CD4-positive, alpha-beta T cell treated with Interleukin-12 subunit alpha and Interleukin-12 subunit beta, for 1 hour (primary cell): ENCODE data around the gene FRY.

Experiments used
- DNase-seq: peaks from one replicate; pipeline ENCODE4 v3.0.0-alpha.2; 2020

FRY gene

GRCh38 chr13:32136061-32136460 lies 104.5 kb downstream of the FRY start:
- DNase-seq = no peak

GRCh38 chr13:32136716-32137115 lies 105.1 kb downstream of the FRY start:
- DNase-seq = no peak

- DNase-seq = no peak
Observed at GRCh38 chr13:32139251-32139650, 107.7 kb downstream of the FRY start.

- no peak for DNase-seq
Observed at GRCh38 chr13:32140109-32140508, 108.5 kb downstream of the FRY start.

- DNase-seq = no peak
Observed at GRCh38 chr13:32141462-32141861, 109.9 kb downstream of the FRY start.

- no peak for DNase-seq
Observed at GRCh38 chr13:32142115-32142514, 110.5 kb downstream of the FRY start.

- no peak for DNase-seq
Observed at GRCh38 chr13:32142956-32143375, 111.4 kb downstream of the FRY start.

GRCh38 chr13:32147193-32147592 lies 115.6 kb downstream of the FRY start:
- DNase-seq = no peak

GRCh38 chr13:32147976-32148375 lies 116.4 kb downstream of the FRY start:
- no peak for DNase-seq

GRCh38 chr13:32150239-32150638 lies 118.7 kb downstream of the FRY start:
- DNase-seq = no peak

- DNase-seq = no peak
Observed at GRCh38 chr13:32150794-32151193, 119.2 kb downstream of the FRY start.

- DNase-seq = no peak
Observed at GRCh38 chr13:32151240-32151639, 119.7 kb downstream of the FRY start.

- DNase-seq = no peak
Observed at GRCh38 chr13:32153056-32153455, 121.5 kb downstream of the FRY start.

GRCh38 chr13:32159137-32159869 lies 127.7 kb downstream of the FRY start:
- no peak for DNase-seq

- no peak for DNase-seq
Observed at GRCh38 chr13:32162395-32163005, 130.9 kb downstream of the FRY start.

- DNase-seq = peak; percentile 30
Observed at GRCh38 chr13:32164622-32165268, 133.2 kb downstream of the FRY start.

GRCh38 chr13:32165796-32166195 lies 134.2 kb downstream of the FRY start:
- DNase-seq = no peak

GRCh38 chr13:32168131-32168530 lies 136.6 kb downstream of the FRY start:
- DNase-seq = no peak

- DNase-seq = no peak
Observed at GRCh38 chr13:32170841-32171240, 139.3 kb downstream of the FRY start.

- DNase-seq = no peak
Observed at GRCh38 chr13:32173881-32174280, 142.3 kb downstream of the FRY start.

- DNase-seq = no peak
Observed at GRCh38 chr13:32174366-32174765, 142.8 kb downstream of the FRY start.

- DNase-seq = no peak
Observed at GRCh38 chr13:32175307-32175706, 143.7 kb downstream of the FRY start.

GRCh38 chr13:32175943-32176342 lies 144.4 kb downstream of the FRY start:
- no peak for DNase-seq

GRCh38 chr13:32176696-32177095 lies 145.1 kb downstream of the FRY start:
- no peak for DNase-seq
